Kidney (tissue), 14 donors: ENCODE data around the gene THRB. TPM values are rescaled to one million over a fixed set of nuclear protein-coding genes. Genes with fewer than 3 reads are reported as not detected.

Experiments used
- DNase-seq, 5 donors: peaks; one replicate each; pipeline ENCODE4 v3.0.0-alpha.2; 2013 to 2020
- FAIRE-seq: peaks from 2 replicates; lab custom pipeline; 2012; peaks lifted over from hg19 to GRCh38; lab: Jason Lieb, UNC
- H3K27ac ChIP-seq, 2 donors: one replicate each; pipeline ENCODE4 v1.7.0; 2013; ENCODE audit warnings: low read depth in 2 of 2, low read length in 2 of 2, inconsistent platforms in 1 of 2
- H3K27me3 ChIP-seq: one replicate; pipeline ENCODE4 v1.7.1; 2013; ENCODE audit warnings: low read length, inconsistent platforms; ENCODE audit not compliant: control insufficient read depth, insufficient read depth
- H3K36me3 ChIP-seq, 3 donors: one replicate each; pipeline versions ENCODE4 v1.7.0 to v1.7.1; 2013; ENCODE audit warnings: low read length in 3 of 3, control low read depth in 1 of 3, inconsistent platforms in 1 of 3; ENCODE audit not compliant: insufficient read depth in 3 of 3, control insufficient read depth in 2 of 3
- H3K4me1 ChIP-seq, 3 donors: one replicate each; pipeline versions ENCODE4 v1.7.0 to v1.7.1; 2013; ENCODE audit warnings: low read length in 3 of 3, inconsistent platforms in 1 of 3, low read depth in 1 of 3; ENCODE audit not compliant: control insufficient read depth in 2 of 3, insufficient read depth in 2 of 3
- H3K4me3 ChIP-seq, 3 donors: one replicate each; pipeline versions ENCODE4 v1.7.0 to v1.8.1; 2013; ENCODE audit warnings: low read length in 3 of 3, control low read depth in 1 of 3, inconsistent platforms in 1 of 3
- H3K9ac ChIP-seq, 3 donors: one replicate each; pipeline versions ENCODE4 v1.7.0 to v1.7.1; 2013; ENCODE audit warnings: low read length in 3 of 3, control low read depth in 1 of 3, inconsistent platforms in 1 of 3
- H3K9me3 ChIP-seq, 3 donors: one replicate each; pipeline versions ENCODE4 v1.7.0 to v1.7.1; 2013; ENCODE audit warnings: low read length in 3 of 3, control low read depth in 1 of 3, inconsistent platforms in 1 of 3; ENCODE audit not compliant: control insufficient read depth in 2 of 3, insufficient read depth in 1 of 3
- CTCF ChIP-seq: IDR thresholded peaks from 3 replicates; pipeline ENCODE4 v1.5.1; 2012; ENCODE audit warnings: mild to moderate bottlenecking, moderate library complexity, borderline replicate concordance; ENCODE audit not compliant: insufficient read depth; ENCODE audit errors: extremely low read depth
- intact Hi-C: fragments of 100-400 bp; cut with DNase I; formaldehyde crosslinking; loops from one replicate; pipeline ENCODE4 v1.11.1; 2022
- polyA plus RNA-seq: library from polyadenylated mRNA; stranded (reverse); fragments of 350-450 nt; fragmentation: Illumina TruSeq; extraction: RNeasy Lipid Tissue Mini Kit (QIAGEN cat#74804); gene quantifications from one replicate; pipeline ENCODE4 v1.2.3, GENCODE V29; 2014; ENCODE audit warnings: low read depth, low replicate concordance; ENCODE audit not compliant: insufficient read depth
- total RNA-seq: library from RNA; stranded (reverse); fragmentation: NEBNext Ultra II Directional; extraction: Animal tissue kit (Norgen Biotek cat#: 25700); gene quantifications from one replicate; pipeline ENCODE4 v1.2.1, GENCODE V29; 2021
- donor health status: control.
- donor health status: control.
- donor health status: control.
- donor health status: control.
- donor health status: control.
- donor health status: DM: yes; HTN: yes; CAD: no.
- donor health status: Normal renal cell carcinoma (clear cell type).

THRB gene
- total and polyA plus RNA-seq, 2 donors from 2014 or later, result 4.5 to 17.2 TPM

GRCh38 chr3:24119321-24119751 is 375.3 kb downstream of the THRB start:
- no peak for TF ChIP-seq CTCF
- Histone ChIP-seq H3K27ac (no peak overlapping the region), H3K4me3 (no peak overlapping the region), H3K4me1 (no peaks in the 10 kb centered on the region), H3K36me3 (no peaks in the 10 kb centered on the region), H3K27me3 (no peaks in the 10 kb centered on the region), H3K9me3 (no peaks in the 10 kb centered on the region), H3K9ac (no peak overlapping the region)
- FAIRE-seq (no peak), DNase-seq (no peak)
- intact Hi-C loops, result no loop called here

GRCh38 chr3:24117508-24117907 is 377.1 kb downstream of the THRB start:
- no peak for FAIRE-seq

GRCh38 chr3:24111711-24112110 is 382.9 kb downstream of the THRB start:
- TF ChIP-seq CTCF, result no peak
- no peak overlapping the region for H3K9ac ChIP-seq
- H3K4me3 ChIP-seq, result no peak overlapping the region
- no peak for DNase-seq
- H3K27ac ChIP-seq, result no peak overlapping the region
- FAIRE-seq, result no peak
- no peaks in the 10 kb centered on the region for H3K9me3 ChIP-seq
- no peaks in the 10 kb centered on the region for H3K27me3 ChIP-seq
- intact Hi-C loops, result no loop called here
- H3K36me3 ChIP-seq, result no peaks in the 10 kb centered on the region
- no peaks in the 10 kb centered on the region for H3K4me1 ChIP-seq

More at GRCh38 chr3:24117508-24117907, 377.1 kb downstream of the THRB start:
- no peak for TF ChIP-seq CTCF
- intact Hi-C loops, result no loop called here
- no peak overlapping the region for H3K4me3 ChIP-seq
- H3K4me1 ChIP-seq, result no peaks in the 10 kb centered on the region
- no peaks in the 10 kb centered on the region for H3K36me3 ChIP-seq
- no peak overlapping the region for H3K9ac ChIP-seq
- no peaks in the 10 kb centered on the region for H3K27me3 ChIP-seq
- H3K9me3 ChIP-seq, result no peaks in the 10 kb centered on the region
- DNase-seq, result no peak
- no peak overlapping the region for H3K27ac ChIP-seq

GRCh38 chr3:24110051-24110450 is 384.6 kb downstream of the THRB start:
- DNase-seq (no peak), FAIRE-seq (no peak)
- no peaks in the 10 kb centered on the region for H3K27me3 ChIP-seq
- no peaks in the 10 kb centered on the region for H3K36me3 ChIP-seq
- intact Hi-C loops, result no loop called here
- H3K9me3 ChIP-seq, result no peaks in the 10 kb centered on the region
- H3K4me1 ChIP-seq, result no peaks in the 10 kb centered on the region
- no peak overlapping the region for H3K9ac ChIP-seq
- H3K4me3 ChIP-seq, result no peak overlapping the region
- no peak for TF ChIP-seq CTCF
- H3K27ac ChIP-seq, result no peak overlapping the region
